Limb (tissue), 2 donors: ENCODE data around the gene ARSJ.

Source experiments
- DNase-seq, 2 donors: peaks; one replicate each; pipeline ENCODE4 v3.0.0-alpha.2; 2016; ENCODE audit errors: extremely low spot score in 2 of 2

Gene ARSJ

DNA sequence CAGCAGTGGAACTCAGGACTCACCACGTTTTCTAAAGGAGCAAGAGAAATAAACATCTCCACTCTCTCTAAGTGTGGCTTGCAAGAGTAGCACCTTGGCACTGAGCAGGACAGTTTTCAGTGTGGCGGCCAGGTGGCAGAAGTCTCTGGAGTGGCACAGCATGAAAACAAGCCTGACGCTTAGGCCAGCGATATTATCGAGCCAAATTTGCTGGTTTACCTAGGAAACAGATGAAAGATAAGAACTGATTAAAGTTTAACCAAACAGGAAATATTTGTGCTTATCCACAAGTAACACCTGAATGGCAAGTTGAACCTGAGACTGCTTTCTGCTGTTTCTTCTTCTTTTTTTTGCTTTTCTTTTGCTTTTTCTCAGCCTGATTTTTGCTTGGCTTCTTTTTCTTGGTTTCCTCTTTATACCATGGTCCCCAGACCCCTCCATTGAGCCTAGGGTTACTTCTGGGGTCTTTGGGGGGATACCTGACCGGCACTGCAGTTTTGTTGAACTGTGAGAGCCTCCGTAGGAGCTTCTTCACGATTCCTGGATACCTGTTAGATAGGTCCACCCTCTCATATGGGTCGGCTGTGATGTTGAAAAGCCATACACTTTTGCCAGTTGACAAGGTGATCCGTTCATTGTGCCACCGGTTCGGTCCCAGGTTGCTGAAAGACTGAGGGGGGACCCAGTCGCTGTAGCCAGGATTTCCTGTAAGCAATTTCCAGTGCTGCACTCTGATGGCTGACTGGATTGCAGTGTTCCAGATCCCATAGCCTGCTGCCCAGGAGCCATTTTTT is 77.3 kb downstream of the ARSJ start:
- no peak for DNase-seq

DNA sequence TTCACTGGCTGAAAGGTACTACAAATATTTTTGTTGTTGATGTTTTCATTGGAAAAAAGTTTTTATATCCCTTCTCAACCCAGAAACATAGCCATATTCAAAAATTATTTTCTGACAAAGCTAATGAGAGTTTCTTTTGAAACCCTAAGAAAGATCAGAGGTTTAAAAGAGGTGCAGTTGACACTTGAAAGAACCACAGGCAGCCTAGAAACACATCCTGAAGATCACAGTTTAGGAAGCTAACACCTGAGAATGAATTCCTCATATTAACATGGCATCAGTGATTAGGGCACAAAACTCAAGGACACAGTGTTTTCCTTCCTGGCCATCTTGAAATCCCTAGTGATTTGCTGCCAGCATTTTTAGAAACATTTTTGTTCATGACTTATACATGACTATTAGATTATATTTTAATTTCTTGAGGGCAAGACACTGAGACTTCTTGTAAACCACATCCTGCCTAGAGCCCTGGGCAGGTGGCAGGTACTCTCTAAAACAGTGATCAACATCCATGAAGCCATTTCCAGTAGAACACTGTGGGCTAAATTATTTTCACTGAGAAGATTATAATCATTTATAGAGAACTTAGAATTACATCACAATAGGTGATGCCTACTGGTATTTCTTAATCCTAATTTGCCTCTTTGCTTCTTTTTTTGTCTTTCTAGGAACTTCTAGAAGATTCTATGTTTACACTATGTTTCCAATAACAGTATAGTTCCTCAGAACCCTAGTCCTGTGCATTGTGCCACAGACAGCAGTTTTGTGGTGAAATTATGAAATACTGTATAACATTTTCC is 80.0 kb downstream of the ARSJ start:
- DNase-seq: no peak

DNA sequence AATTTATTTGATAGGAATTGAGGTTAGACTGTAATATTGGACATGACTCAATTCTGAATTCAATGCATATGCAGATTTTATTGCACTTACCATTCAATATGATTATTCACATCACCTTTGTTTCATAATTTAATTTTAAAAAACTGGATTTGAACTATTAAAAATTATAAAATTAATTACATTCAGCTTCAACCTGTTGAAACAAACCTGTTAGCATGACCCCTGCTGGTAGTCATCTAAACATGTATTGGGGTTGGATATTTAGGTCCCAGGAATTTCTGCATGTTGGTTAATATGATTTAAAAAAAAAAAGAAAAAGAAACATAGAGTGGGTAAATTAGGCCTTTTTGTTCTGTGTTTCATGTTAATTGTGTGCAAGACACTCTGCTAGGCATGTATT is 85.9 kb downstream of the ARSJ start:
- no peak for DNase-seq

DNA sequence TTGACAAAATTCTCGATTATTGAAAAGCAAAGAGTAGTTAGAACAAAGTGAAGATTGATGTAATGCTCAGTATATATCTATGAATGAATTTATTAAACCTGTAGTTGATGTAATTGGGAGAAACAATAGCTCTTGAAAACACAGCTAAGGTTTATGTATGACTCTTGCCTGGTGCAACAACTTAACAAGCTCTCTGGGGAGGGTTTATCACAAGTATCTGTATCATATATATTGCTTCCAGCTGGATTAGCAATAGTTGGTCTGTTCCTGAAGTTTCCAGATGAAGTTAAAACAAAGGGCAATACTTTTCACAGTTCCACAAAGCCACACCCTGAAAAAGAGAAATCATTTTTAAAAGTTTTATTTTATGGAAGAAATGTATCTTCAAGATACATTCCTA is 91.4 kb downstream of the ARSJ start:
- no peak for DNase-seq

DNA sequence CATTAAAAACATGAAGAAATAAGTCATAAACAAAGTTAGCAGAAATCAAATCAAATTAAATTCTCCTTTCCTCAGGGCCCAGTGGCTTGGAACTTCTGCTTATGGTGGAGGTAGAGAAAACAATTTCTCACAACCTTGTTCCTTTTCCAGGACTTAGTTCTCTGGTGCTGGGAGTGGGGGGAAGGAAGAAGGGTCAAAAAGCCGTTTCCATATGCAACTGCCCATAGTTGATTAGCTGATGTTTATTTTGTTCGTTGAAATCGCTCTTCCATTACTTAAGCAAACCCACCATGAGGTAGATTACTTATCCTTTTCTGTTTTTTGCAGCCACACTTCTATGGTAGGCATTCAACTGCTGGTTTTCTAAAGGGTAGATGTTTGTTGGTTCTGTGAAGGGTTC is 94.2 kb downstream of the ARSJ start:
- no peak for DNase-seq

DNA sequence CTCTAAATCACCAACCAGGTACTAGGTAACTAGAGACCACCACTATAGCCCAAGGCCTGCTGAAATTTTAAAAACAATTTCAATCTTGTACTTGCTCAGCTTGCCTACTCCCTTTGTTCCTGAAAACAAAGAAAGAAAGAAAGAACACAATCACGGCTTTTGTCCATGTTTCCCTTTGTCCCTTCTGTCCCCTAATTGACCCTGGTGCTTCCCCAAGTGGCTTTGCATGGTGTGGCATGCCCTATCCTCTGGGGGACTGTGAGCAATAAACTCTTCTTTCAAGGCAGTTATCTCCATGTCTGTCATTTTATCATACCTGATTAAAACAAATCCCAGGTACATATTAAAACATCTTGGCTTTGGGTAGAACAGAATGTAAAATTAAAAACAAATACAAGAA is 94.8 kb downstream of the ARSJ start:
- DNase-seq: no peak

DNA sequence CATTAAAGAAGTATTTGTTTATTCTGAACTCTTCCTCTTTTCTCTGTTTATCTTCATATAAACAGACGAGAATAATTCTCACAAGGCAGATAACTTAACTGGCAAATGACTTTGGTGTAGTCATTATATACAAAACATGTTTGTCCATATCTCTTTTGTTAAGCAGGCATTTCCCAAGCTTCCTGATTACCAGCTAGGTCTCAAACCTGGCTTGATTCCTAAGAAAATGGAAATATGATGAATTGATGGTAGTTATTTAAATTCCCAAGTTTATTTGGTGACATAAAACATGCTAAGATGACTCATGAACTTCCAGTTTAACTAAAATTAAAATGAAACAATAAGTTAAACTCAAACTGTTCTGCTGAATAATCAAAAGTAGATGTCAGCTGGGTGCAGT is 96.8 kb downstream of the ARSJ start:
- DNase-seq: no peak

DNA sequence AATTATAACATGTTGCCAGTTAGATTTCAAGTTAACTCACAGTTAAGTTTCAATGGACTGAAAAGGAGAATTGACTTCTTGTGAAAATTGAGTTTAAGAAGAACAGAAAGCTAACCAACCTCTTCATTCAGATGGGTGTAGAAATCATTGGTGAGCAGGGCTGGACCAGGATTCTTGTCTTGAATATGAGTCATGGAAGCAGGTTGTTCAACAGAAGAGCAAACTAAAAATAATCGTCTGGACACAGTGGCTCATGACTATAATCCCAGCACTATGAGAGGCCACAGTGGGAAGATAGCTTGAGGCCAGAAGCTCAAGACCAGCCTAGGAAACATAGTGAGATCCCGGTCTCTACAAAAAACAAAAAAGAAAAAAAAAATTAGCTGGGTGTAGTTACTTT is 98.2 kb downstream of the ARSJ start:
- DNase-seq: no peak

DNA sequence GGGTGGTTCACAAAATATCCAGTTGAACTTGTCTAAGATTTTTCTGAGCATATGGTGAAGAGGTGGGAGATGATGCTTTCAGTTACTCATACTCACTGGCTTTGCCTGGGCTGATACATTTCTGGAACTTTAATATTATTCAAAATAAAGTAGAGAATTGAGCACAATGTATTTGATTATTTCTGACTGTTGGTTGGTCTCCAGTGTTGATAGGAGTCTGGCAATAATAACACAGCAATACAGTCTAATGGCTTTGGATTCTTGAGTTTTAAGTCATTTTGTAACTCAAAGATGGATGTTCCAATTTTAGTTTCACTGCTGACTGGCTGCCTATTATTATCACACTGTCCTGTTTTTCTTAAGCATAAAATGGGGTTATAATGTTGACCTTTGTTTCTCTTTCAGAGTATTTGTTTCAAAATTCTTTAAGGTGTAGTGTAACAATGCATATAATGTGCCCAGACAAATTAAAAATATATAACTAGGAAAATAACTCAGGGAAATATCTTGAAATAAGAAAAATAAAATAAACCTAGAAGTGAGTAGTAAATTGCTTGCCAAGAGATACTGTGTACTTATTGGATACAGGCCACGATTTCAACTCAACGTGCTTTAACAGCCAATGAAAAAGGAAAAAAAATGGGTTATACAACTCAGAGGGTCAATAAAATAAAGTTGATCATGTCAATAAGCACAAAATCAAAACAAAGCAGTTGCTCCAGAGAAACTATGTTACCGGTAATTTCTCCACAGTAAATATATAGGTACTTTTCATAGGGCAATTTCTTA is 99.0 kb downstream of the ARSJ start:
- no peak for DNase-seq

DNA sequence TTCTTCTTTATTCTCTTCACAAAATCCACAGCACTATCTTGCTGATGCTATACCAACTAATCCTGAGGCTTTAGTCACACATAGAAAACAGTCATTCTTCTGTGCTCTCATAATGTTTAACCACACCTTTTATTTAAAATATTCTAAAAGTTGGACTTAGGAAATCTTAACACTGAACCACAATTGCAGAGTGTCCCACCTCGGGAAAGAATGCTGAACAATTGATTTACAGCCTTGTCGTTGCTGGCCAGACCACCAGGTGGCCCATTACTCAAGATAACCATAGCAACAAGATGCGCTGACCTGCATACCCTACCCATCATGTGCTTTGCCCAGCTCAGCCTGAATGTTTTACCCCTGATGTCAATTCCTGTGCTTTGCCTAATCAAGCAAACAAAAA is 100.8 kb downstream of the ARSJ start:
- DNase-seq: no peak

DNA sequence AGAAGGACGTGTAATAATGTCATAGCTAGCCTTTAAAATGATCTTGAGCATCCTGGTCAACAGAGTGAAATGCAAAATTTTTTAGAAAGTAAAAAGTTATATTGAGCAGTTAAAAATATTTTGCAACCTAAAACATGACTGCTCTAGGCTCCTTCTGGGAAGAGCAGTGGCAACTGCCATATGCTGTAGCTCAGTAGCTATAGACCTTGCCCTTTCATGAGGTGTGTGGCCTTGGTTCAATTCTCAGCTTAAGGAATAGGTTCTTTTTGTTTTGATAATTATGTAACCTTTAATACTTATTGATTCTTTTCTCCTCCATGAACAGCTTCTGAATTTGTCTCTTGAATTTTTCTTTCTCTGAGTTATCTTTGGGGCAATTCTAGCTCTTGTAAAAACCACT is 105.0 kb downstream of the ARSJ start:
- no peak for DNase-seq

DNA sequence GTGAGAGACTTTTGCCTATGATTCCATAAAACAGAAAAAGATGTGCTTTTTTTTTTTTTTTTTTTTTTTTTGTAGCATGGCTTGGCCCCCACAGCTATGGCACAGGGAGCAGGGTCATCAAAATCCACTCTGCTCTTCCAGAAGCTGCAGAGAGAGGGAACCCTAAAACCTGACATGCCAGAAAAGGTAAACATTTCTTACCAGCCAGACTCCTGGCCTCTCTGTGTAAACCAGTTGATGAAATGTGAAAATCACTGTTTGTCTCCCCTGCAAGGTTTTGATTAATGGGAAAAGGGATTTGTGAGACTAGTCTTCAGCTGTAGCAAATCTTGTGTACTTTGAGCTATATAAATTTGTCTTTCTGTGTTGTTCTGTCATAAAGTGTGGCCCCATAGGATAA is 105.9 kb downstream of the ARSJ start:
- DNase-seq: no peak

DNA sequence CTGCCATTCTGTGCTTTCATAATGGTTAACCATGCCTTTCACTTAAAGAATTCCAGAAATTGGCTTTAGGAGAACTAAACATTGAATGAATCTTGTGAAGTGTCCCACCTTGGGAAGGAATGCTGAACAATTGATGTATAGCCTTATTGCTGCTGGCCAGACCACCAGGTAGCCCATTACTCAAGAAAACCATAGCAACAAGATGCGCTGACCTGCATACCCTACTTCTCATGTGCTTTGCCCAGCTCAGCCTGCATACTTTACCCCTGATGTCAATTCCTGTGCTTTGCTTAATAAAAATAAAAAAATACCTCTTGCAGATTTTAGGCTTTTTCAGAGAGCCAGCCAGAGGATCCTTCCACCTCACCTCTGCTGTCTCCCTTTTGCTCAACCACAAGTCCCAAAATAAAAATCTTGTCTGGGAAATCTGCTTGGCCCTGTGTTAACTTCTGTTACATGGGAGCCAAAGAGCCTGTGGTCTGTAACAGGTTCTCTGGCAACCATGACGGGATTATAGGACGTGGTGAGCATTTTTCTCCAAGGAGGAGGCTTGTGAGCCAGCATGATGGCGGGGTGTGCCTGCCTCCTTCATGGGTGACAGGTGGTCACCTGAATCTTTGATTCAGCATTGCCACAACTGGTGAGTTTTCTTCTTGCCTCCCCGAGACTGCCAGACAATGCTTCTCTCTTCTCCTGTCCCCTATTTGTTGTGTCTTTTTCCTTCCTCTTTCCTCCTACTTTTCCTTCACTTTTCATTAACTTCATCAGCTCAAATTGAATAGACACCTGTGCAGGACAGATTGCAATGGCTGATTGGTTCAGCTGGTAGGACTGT is 106.8 kb downstream of the ARSJ start:
- no peak for DNase-seq

DNA sequence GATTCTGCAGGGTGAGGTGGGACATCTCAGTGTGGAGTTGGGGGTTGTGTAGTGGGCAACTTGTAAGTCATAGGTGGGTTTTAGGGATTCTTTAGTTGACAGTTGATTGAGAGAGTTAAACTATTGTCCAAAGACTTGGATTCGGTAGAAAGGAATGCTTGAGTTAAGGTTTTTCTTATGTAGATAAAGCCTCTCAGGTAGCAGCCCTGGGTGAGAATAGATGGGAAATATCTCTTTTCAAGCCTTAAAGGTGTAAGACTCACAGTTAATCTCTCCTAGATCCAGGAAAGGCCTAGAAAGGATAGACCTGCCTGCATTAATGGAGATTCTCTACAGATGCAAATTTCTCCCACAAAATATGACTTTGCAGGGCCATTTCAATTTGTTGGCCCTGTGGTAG is 108.4 kb downstream of the ARSJ start:
- DNase-seq: no peak

DNA sequence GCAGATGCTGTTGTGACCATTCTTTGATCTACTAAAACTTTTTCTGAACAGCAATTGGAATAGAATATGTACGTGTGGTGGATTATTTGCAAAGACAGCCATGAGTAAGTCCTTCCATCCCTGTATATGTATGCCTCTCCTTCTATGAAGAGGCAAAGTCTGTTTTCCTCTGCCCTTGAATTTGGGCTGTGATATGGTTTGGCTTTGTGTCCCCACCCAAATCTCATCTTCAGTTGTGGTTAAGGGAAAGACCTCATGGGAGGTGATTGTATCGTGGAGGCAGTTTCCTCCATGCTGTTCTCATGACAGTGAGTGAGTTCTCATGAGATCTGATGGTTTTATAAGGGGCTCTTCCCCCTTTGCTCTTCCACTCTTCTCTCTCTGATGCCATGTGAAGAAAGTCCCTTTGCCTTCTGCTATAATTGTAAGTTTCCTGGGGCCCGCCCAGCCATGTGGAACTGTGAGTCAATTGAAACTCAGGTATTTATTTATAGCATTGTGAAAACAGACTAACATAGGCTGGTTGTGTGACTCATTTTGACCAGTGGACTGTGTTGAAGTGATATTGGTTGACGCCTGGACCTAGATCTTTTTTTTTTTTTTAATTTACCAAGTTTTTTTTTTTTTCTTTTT is 109.6 kb downstream of the ARSJ start:
- no peak for DNase-seq

DNA sequence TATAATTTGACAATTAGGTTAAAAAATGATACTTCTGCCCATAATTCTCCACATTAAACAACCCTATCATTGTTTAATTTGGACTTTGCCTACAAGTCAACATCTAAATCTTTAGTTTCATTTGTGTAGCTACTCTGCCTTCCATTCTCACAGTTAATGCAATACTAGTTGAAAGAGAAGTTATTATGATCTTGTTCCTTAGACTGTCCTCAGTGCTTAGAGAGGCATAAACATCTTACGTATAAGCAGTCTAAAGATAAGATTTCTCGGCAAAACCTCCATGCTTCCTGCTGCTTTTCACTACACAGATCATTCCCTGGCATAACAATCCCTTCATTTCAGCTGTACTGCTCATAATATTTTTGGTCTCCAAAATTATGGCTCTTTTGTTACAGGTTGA is 112.8 kb downstream of the ARSJ start:
- DNase-seq: no peak

DNA sequence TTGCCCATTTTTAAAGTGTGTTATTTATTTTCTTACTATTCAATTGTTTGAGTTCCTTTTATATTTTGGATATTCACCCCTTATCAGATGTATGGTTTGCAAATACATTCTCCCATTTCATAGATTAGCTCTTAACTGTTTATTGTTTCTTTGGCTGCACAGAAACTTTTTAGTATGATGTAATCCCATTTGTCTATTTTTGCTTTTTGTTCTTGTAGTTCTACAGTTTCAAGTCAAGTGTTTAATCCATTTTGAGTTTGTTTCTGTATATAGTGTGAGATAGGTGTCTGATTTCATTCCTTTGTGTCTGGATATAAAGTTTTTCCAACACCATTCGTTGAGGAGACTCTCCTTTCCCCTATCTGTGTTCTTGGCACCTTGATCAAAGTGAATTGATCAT is 120.5 kb downstream of the ARSJ start:
- DNase-seq: no peak

DNA sequence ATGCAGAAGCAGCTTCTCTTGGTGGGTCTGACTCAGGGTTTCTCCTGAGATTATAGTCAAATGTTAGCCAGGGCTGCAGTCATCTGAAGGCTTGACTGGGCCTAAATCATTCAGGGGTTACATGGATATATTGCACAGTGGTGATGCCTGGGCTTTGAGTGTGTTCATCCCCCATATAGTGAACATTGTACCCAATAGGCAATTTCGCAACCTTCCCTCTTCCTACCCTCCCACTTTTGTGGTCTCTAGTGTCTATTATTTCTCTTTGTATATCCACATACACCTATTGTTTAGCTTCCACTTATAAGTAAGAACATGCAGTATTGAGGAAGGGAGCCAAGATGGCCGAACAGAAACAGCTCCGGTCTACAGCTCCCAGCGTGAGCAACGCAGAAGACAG is 127.6 kb downstream of the ARSJ start:
- no peak for DNase-seq
